ENCODE data around the gene CMKLR1.

CMKLR1 gene

GRCh38 chr12:108377260-108377659 is 38.1 kb upstream of the CMKLR1 start:
- H3K9ac ChIP-seq = no peak overlapping the region
- H3K79me2 ChIP-seq (ENCODE audit: insufficient read depth, low read depth) = no peaks in the 10 kb centered on the region
- no peaks in the 10 kb centered on the region for H3K27me3 ChIP-seq (ENCODE audit: insufficient read depth, low read depth)
- H3K4me3 ChIP-seq (IDR thresholded peaks at IDR 0.05; ENCODE audit: insufficient read depth, low read depth, low read length) = no peak overlapping the region
- H3K4me2 ChIP-seq = no peak overlapping the region
- no peak overlapping the region for H2AFZ ChIP-seq (ENCODE audit: low read depth)
- H3K27ac ChIP-seq = no peak overlapping the region
- no peaks in the 10 kb centered on the region for H4K20me1 ChIP-seq (ENCODE audit: insufficient read depth)
- H3K36me3 ChIP-seq (ENCODE audit: insufficient read depth) = no peaks in the 10 kb centered on the region
- no peak for TF ChIP-seq CTCF (conservative IDR thresholded peaks at IDR 0.05; ENCODE audit: low read depth, low read length)
- no peaks in the 10 kb centered on the region for H3K4me1 ChIP-seq (ENCODE audit: low read depth, poor library complexity, severe bottlenecking)

DNA sequence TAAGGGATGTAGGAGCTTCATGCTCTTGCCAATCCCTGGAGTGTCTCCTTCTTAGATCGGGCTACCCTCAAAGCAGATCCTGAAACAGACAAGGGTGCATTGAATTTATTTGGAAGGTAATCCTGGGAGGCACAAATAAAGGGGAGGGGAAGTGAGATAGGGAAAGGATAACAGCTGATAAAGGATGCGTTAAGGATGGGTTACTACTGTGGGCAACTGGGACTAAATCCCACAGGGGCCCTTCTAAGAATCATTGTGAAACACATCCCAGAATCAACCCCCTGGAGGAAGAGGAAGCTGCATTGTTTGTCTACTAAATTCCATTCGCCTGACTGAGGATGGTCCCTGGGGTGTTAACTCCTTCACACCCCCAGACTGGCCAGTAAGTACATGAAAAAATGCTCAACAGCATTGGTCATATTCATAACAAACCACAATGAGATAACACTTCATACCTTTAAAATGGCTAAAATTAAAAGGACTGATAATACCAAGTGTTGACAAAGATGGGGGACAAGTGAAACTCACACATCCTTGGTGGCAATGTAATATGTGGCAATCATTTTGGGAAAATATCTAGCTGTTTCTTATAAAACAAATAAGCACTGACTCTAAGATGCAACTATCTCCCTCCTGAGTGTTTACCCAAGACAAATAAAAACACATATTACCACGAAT is 37.0 kb upstream of the CMKLR1 start:
- no peaks in the 10 kb centered on the region for H3K27me3 ChIP-seq (ENCODE audit: insufficient read depth, low read depth)
- no peaks in the 10 kb centered on the region for H3K4me1 ChIP-seq (ENCODE audit: low read depth, poor library complexity, severe bottlenecking)
- H2AFZ ChIP-seq (ENCODE audit: low read depth) = no peak overlapping the region
- no peaks in the 10 kb centered on the region for H4K20me1 ChIP-seq (ENCODE audit: insufficient read depth)
- TF ChIP-seq CTCF (conservative IDR thresholded peaks at IDR 0.05; ENCODE audit: low read depth, low read length) = no peak
- no peaks in the 10 kb centered on the region for H3K36me3 ChIP-seq (ENCODE audit: insufficient read depth)
- no peak overlapping the region for H3K4me3 ChIP-seq (IDR thresholded peaks at IDR 0.05; ENCODE audit: insufficient read depth, low read depth, low read length)
- no peak overlapping the region for H3K4me2 ChIP-seq
- H3K9ac ChIP-seq = no peak overlapping the region
- H3K79me2 ChIP-seq (ENCODE audit: insufficient read depth, low read depth) = no peaks in the 10 kb centered on the region
- no peak overlapping the region for H3K27ac ChIP-seq

GRCh38 chr12:108374596-108375320 is 35.6 kb upstream of the CMKLR1 start:
- Histone ChIP-seq H3K9ac (no peak overlapping the region), H2AFZ (ENCODE audit: low read depth) (no peak overlapping the region), H3K27me3 (ENCODE audit: insufficient read depth, low read depth) (no peaks in the 10 kb centered on the region), H3K36me3 (ENCODE audit: insufficient read depth) (no peaks in the 10 kb centered on the region), H4K20me1 (ENCODE audit: insufficient read depth) (no peaks in the 10 kb centered on the region), H3K27ac (no peak overlapping the region), H3K4me1 (ENCODE audit: low read depth, poor library complexity, severe bottlenecking) (no peaks in the 10 kb centered on the region), H3K79me2 (ENCODE audit: insufficient read depth, low read depth) (no peaks in the 10 kb centered on the region), H3K4me3 (IDR thresholded peaks at IDR 0.05; ENCODE audit: insufficient read depth, low read depth, low read length) (no peak overlapping the region), H3K4me2 (no peak overlapping the region)
- no peak for TF ChIP-seq CTCF (conservative IDR thresholded peaks at IDR 0.05; ENCODE audit: low read depth, low read length)

- H3K27ac ChIP-seq = no peak overlapping the region
- no peak; the same call in 1 of the 2 replicates for TF ChIP-seq CTCF (conservative IDR thresholded peaks at IDR 0.05; ENCODE audit: low read depth, low read length)
- no peaks in the 10 kb centered on the region for H3K27me3 ChIP-seq (ENCODE audit: insufficient read depth, low read depth)
- H3K79me2 ChIP-seq (ENCODE audit: insufficient read depth, low read depth) = no peaks in the 10 kb centered on the region
- H3K4me1 ChIP-seq (ENCODE audit: low read depth, poor library complexity, severe bottlenecking) = no peaks in the 10 kb centered on the region
- no peak overlapping the region for H2AFZ ChIP-seq (ENCODE audit: low read depth)
- H3K4me2 ChIP-seq = no peak overlapping the region
- H3K36me3 ChIP-seq (ENCODE audit: insufficient read depth) = no peaks in the 10 kb centered on the region
- H4K20me1 ChIP-seq (ENCODE audit: insufficient read depth) = no peaks in the 10 kb centered on the region
- H3K4me3 ChIP-seq (IDR thresholded peaks at IDR 0.05; ENCODE audit: insufficient read depth, low read depth, low read length) = no peak overlapping the region
- no peak overlapping the region for H3K9ac ChIP-seq
These were observed 34.0 kb upstream of the CMKLR1 start for GRCh38 chr12:108373111-108373510.
